Mammary epithelial cell (primary cell): ENCODE measurements around the gene PNP.

Experiments
- CTCF ChIP-seq, 2 donors: IDR thresholded peaks in 1 of 2; conservative IDR thresholded peaks in 1 of 2; 2 replicates each; pipeline ENCODE4 v1.5.1; 2011 to 2012; ENCODE audit warnings: inconsistent platforms in 2 of 2, low read length in 2 of 2, mild to moderate bottlenecking in 2 of 2, control low read depth in 1 of 2, low read depth in 1 of 2; ENCODE audit not compliant: insufficient read depth in 1 of 2; ENCODE audit errors: extremely low read depth in 1 of 2
- EZH2 ChIP-seq: IDR thresholded peaks from 2 replicates; pipeline ENCODE4 v1.6.1; 2012; ENCODE audit warnings: low read length, inconsistent platforms, borderline replicate concordance

GRCh38 chr14:20494935-20495766 is 25.9 kb downstream of the PNP start:
- TF ChIP-seq EZH2 (no peak), CTCF (conservative IDR thresholded peaks at IDR 0.05 in 1 of 2, IDR thresholded peaks at IDR 0.05 in 1 of 2; ENCODE audit: extremely low read depth in 1 of 2, insufficient read depth in 1 of 2, low read depth in 1 of 2, low read length in 2 of 2) (no peak)
